CD4-positive, alpha-beta T cell treated with Interleukin-15 for 1 hour (primary cell): ENCODE results near the gene BRCA2.
"Not testable (repeated sequence)": the region's sequence is repeated elsewhere in the genome, so short reads cannot be mapped to it uniquely, and the experiment has no call there.

Experiments used
- DNase-seq: peaks from one replicate; pipeline ENCODE4 v3.0.0-alpha.2; 2020

The BRCA2 gene

DNA sequence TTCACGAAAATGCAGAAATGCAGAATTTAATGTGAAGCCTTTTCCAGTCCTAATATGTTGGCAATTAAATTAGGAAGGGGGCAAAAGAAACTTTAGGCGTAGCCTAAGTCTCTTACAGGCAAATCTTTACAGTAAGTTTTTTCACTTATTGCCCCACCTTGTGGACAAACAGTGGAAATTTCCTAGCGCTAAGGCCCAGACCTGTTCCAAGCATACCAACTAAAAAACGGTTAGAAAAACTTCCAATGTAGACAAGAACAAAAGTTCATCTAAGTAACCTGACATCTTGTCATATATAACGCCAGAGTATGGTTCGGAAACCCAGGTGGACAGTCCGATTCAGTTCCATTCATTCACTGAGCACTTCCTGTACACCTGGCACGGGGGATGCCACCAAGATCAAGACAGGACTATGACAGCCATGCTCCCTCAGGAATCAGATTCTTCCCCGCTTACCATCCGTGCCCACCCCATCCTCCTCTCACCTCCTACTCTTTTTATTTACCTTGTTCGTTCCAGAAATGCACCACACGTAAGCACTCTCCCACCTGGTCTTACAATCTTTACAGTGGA lies 5.1 kb upstream of the BRCA2 start:
- DNase-seq, result no peak

DNA sequence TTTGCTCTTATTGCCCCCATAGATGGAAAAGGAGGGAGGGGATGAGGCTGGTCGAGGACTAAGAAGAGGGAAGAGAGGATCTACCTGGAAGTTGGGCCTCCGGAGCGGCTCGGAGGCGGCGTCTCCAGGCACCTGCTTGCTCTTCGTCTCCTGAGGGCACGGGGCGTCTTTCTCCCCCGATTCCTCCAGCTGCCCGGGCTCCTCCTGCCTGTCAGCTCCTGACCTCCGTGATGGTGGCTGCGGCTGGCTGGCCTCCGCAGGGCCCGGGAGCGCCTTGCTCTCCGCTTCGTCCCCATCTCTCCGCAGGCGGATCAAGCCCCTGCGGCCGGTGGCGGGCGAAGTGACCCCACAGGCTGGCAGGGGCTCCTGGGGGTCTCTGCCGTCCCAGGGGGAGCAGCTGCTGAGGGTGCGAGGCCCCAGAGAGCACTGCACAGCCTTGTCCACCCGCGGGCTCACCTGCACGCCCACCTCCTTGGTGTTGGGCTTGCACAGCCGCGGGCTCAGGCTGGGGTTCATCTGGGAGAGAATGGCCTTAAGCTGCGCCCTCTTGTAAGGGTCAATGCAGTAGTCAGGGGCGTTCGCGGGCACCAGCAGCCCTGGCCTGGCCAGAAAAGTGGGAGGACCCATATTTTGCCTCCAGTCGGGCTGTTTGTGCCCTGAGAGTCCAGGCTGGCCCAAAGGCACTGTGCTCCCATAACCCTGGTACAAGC lies 4.0 kb upstream of the BRCA2 start:
- DNase-seq, result no peak

GRCh38 chr13:32314271-32315237 lies 754 bp upstream of the BRCA2 start:
- peak; percentile 76 for DNase-seq

DNA sequence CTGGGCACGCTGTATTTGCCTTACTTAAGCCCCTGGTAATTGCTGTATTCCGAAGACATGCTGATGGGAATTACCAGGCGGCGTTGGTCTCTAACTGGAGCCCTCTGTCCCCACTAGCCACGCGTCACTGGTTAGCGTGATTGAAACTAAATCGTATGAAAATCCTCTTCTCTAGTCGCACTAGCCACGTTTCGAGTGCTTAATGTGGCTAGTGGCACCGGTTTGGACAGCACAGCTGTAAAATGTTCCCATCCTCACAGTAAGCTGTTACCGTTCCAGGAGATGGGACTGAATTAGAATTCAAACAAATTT lies 676 bp downstream of the BRCA2 start:
- no peak for DNase-seq

GRCh38 chr13:32316501-32316900 lies 1.2 kb downstream of the BRCA2 start:
- DNase-seq, result no peak

DNA sequence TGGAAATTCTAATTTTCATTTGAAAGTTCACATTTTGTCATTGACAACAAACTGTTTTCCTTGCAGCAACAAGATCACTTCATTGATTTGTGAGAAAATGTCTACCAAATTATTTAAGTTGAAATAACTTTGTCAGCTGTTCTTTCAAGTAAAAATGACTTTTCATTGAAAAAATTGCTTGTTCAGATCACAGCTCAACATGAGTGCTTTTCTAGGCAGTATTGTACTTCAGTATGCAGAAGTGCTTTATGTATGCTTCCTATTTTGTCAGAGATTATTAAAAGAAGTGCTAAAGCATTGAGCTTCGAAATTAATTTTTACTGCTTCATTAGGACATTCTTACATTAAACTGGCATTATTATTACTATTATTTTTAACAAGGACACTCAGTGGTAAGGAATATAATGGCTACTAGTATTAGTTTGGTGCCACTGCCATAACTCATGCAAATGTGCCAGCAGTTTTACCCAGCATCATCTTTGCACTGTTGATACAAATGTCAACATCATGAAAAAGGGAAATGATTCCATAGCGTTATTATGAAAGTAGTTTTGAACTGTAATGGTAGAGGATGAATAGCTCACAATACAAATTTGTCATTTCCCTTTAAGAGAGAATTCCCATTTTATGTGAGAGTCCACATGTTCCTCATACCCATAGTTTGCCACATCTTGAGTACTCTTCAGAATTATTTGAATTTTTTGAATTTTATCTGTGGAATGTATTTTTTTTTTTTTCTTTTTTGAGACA lies 2.6 kb downstream of the BRCA2 start:
- DNase-seq, result no peak

DNA sequence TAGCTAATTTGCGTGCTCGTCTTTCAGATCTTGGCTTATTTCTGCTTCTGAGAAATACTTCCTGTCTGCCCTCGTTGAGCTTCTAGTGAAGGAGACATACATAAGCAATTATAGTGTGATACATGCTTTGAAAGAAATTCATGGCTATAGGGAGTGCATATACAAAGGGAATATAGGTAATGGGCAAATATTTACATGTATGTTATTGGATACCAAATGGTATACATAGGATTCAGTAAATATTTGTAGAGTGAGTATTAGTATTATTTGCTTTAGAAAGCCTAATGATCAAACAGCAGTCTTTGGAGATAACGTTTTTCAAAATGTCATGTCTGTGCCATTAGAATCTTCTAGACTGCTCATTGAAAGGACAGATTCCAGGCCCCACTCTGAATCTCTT lies 5.2 kb downstream of the BRCA2 start:
- DNase-seq, result no peak

DNA sequence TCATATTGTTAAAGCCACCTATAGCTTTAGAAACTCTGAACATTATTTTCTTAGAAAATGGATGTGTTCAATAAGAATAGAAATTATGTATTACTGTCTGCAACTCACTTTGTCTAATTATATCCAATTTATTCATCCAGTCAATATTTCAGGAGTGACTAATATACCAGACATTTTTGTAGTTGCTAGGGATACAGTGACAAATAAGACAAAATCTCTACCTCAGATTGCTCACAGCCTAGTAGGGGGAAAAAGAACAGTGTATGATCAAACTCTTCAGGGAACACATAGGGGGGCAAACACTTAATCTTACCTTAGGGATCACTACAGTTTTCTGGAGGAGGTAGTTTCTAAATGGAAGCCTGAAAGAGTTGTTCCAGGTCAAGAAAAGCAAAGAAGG lies 8.6 kb downstream of the BRCA2 start:
- DNase-seq, result no peak

- no peak for DNase-seq
Measured at GRCh38 chr13:32330441-32330840, 15.1 kb downstream of the BRCA2 start.

GRCh38 chr13:32334671-32335070 lies 19.4 kb downstream of the BRCA2 start:
- DNase-seq, result no peak

- DNase-seq, result no peak
Measured at GRCh38 chr13:32340914-32341313, 25.6 kb downstream of the BRCA2 start.

DNA sequence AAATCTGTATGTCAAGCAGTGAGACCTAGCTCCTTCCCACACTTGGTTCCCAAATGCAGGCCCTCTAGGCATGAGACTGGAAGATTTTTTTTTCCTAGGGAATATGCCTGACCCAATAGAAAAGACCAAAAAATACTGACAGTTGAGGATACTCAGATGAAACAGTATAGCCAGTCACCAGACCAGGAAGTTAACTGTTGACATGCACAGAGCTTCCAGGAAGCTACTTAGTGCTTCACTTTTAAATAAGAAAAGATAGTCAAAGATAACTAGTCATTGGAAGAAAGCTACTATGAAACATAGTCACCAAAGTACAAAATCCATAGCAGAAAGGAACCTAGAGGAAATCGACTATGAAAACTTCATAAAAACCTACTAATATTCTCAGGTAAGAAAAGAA lies 32.3 kb downstream of the BRCA2 start:
- no peak for DNase-seq

DNA sequence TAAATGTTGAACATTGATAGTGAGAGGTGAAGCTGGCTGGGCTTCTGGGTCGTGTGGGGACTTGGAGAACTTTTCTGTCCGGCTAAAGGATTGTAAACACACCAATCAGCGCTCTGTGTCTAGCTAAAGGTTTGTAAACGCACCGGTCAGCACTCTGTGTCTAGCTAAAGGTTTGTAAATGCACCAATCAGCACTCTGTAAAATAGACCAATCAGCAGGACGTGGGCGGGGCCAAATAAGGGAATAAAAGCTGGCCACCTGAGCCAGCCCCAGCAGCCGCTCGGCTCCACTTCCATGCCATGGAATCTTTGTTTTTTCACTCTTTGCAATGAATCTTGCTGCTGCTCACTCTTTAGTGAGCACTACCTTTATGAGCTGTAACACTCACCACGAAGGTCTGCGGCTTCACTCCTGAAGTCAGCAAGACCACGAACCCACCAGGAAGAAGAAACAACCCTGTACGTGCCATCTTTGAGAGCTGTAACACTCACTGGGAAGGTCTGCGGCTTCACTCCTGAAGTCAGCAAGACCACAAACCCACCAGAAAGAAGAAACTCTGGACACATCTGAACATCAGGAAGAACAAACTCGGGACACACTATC lies 35.6 kb downstream of the BRCA2 start:
- DNase-seq, result not testable (repeated sequence)

GRCh38 chr13:32354040-32354439 lies 38.7 kb downstream of the BRCA2 start:
- DNase-seq, result no peak

GRCh38 chr13:32355935-32356334 lies 40.6 kb downstream of the BRCA2 start:
- not testable (repeated sequence) for DNase-seq

GRCh38 chr13:32362574-32362973 lies 47.3 kb downstream of the BRCA2 start:
- DNase-seq, result no peak

DNA sequence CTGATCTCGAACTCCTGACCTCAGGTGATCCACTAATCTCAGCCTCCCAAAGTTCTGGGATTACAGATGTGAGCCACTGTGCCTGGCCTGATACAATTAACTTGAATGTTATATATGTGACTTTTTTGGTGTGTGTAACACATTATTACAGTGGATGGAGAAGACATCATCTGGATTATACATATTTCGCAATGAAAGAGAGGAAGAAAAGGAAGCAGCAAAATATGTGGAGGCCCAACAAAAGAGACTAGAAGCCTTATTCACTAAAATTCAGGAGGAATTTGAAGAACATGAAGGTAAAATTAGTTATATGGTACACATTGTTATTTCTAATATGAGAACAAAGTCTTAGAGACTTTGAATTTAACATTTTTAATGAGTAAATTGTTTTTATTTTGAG lies 55.5 kb downstream of the BRCA2 start:
- DNase-seq, result no peak

GRCh38 chr13:32376642-32377415 lies 61.5 kb downstream of the BRCA2 start:
- DNase-seq, result no peak

DNA sequence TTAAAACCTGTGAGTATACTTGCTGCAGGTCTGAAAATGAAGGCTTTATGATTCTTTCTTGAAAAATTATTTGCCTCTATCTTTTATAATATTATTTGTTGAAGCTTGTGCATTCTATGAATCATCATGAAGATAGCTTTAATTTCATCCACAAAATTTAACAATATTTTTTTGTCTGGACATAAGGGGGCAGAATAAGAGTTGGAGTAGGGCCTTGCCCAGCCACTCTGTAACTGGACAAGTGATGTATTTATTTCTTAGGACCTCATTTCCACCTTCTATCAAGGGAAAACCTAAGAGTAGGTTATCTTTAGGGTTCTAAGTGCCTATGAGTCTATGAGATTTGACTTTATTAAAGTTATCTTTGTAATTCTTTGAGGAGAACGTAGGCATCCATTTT lies 62.7 kb downstream of the BRCA2 start:
- DNase-seq, result no peak

DNA sequence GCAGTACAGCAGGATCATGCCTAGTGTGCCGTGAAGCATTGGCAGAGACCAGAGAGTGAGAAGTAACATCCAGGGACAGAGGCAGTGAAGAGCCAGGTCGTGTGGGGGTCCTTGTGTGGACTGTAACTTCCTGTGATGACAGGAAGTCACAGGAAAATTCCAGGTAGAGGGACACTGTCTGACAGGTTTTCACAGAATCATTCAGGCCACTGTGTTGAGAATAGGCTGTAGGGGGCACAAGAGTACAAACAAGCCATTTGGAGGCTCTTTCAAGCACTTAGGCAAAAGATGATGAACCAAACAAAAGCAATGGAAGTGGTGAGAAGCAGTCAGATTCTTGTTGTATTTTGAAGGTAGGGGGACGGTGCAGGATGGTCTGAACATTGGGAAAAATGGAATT lies 66.2 kb downstream of the BRCA2 start:
- DNase-seq, result no peak

- DNase-seq, result no peak
Measured at GRCh38 chr13:32383836-32384618, 68.7 kb downstream of the BRCA2 start.
